Urinary bladder (tissue), 4 donors: ENCODE results near the gene ANKRD66. TPM values are rescaled to one million over a fixed set of nuclear protein-coding genes. Genes with fewer than 3 reads are reported as not detected.

Source experiments
- DNase-seq: peaks from one replicate; pipeline ENCODE4 v3.0.0-alpha.2; 2015; ENCODE audit errors: extremely low spot score
- H3K27ac ChIP-seq: one replicate; pipeline ENCODE4 v1.5.1; 2013; ENCODE audit warnings: low read depth, mild to moderate bottlenecking, moderate library complexity
- H3K36me3 ChIP-seq: one replicate; pipeline ENCODE4 v1.6.1; 2013; ENCODE audit warnings: mild to moderate bottlenecking, moderate library complexity; ENCODE audit not compliant: insufficient read depth
- H3K4me1 ChIP-seq: one replicate; pipeline ENCODE4 v1.6.1; 2013; ENCODE audit warnings: mild to moderate bottlenecking, moderate library complexity; ENCODE audit not compliant: insufficient read depth
- H3K4me3 ChIP-seq: one replicate; pipeline ENCODE4 v1.5.1; 2013; ENCODE audit warnings: low read depth, low read length
- WGBS: extraction: QIAGEN DNeasy Blood & Tissue Kit; methylation state at CpG from one replicate; pipeline ENCODE4 v1.1.7; 2013; 5-methylcytosine and 5-hydroxymethylcytosine counted together
- polyA plus RNA-seq: library from polyadenylated mRNA; stranded (reverse); fragments of 200-250 nt; gene quantifications from one replicate; pipeline ENCODE4 v1.2.3, GENCODE V29; 2013
- total RNA-seq: library from RNA; depleted of rRNA; stranded (reverse); fragments of >200 nt; gene quantifications from one replicate; pipeline ENCODE4 v1.2.3, GENCODE V29; 2014
- donor health status: healthy with polysubstance abuse.
- donor health status: healthy.

The ANKRD66 gene
- total and polyA plus RNA-seq, 2 donors = not detected

DNA sequence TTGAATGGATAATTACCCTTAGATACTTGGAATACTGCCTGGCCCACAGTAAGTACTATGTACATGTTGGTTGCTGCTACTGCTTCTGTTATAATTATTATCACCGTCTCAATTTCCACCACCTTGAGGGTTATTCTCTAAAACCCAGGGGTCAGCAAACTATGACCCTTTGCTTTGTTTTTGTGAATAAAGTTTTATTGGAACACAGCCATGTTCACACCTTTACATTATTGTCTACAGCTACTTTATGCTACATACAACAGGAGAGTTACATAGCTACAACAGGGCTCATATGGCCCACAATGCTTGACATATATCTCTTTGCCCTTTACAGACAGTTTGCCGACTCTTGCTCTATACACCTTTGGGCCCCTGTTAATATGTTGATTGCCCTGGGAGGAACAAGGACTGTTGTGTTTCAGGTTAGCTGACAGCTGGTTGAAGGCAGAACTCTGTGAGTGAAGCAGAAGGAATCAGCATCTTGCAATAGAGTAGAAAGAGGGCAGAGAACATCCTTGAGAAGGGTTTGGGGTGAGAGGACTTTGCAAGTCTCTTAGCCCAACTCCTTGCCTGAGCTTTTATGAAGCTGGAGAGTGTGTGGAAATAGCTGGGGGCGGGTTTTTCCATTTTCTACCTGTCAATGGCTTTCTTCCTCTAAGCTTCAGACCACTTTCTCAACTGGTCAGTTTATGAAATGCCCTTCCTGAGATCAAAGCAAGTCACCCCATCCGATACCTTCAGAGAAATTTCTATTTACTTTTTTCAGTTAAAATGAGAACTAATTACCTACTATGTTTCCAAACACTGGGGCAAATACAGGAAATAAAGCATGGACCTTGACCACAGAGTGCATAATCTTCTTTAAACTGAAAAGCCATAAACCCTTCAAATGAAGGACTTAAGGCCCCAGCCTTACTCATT, 43.0 kb downstream of the ANKRD66 start:
- Histone ChIP-seq H3K27ac (no peak overlapping the region), H3K4me1 (no peaks in the 10 kb centered on the region), H3K4me3 (no peak overlapping the region), H3K36me3 (no peaks in the 10 kb centered on the region)
- DNase-seq = no peak
- 77% methylated on average over 4 of the region's 4 CpGs for WGBS

DNA sequence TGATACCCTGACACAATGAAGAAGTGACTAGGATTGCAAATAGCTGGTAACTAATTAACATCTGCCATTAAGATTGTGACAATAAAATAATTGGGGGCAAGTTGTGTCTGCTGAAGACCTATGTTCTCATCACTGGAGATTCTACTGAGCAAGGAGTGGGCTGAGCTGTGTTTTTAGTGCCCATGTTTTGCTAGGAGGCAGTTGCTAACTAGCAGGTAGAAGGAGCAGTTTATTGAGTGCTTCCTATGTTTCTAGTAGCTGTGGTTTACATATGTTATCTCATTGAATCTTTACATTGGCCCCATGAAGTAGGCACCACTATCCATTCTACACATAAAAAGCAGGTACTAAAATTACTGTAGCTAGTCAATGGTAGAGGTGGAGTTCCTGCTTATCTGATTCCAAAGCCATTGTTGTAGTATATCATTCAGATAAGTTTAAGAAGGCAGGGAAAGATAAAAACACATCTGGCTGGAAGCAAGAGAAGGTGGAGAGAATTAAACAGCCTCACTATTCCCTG, 43.7 kb downstream of the ANKRD66 start:
- H3K36me3 ChIP-seq = no peaks in the 10 kb centered on the region
- H3K27ac ChIP-seq = no peak overlapping the region
- DNase-seq = no peak
- H3K4me1 ChIP-seq = no peaks in the 10 kb centered on the region
- no peak overlapping the region for H3K4me3 ChIP-seq

DNA sequence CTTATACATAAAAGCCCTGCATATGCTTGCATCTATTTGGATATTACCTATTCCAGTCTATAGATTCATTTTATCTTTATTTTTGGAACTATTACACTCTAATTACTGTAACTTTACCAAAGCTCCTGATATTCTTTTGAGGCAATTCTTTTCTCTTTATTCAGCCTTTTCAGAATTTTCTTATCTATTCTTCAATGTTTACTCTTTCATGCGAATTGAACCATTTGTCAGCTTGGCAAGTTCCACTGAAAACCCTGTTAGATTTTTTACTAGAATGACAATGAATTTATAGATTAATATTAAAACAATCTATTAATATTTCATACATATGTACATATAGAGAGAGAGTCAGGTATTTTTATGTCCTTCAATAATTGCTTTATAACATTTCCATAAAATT, 45.9 kb downstream of the ANKRD66 start:
- no peak for DNase-seq
- Histone ChIP-seq H3K4me1 (no peaks in the 10 kb centered on the region), H3K27ac (no peak overlapping the region), H3K4me3 (no peak overlapping the region), H3K36me3 (no peaks in the 10 kb centered on the region)
- WGBS = 13% methylated on average over 1 of the region's 1 CpG

DNA sequence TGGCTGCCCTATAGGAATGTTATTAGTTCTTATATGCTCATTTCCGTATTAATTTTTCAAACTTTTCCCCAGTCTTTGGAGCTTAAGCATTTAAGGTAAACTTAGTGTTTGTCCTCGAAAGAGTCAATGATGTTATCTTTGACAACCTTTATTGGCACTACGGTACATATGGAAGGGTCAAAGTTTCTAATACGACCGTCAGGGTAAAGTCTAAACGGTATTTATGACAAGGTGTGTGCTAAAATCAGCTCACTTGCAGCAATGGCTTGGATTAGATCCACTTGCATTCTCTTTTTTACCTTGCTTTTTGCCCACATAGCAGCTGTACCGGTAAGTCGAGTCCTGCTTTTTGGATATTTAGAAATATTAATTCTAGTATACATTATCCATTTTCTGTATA, 46.4 kb downstream of the ANKRD66 start, which contains the start of gene MEP1A:
TSS of gene MEP1A (plus strand) at position 252 of the 400 bp plus-strand sequence. CDS start at position 262, 10 bp downstream.
- 63% methylated on average over 8 of the region's 8 CpGs for WGBS

DNA sequence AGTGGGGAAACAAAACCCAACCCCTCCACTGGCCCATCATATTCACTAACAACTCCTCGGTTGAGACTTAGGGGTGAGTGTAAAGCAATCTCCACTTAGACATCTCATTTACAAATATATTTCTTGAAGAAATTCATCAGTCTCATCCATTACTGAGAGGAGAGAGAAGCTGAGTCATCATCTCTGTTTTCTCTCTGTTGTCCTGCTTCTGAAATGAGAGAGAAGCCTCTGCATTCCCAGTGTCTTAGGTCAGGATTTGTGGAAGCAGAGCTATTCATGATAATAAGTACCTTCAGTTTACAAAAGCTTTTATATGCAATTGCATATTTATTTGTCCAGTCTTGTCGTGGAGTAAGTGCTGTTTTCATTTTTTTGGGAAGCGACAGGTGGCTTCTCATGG, 47.3 kb downstream of the ANKRD66 start:
- no peaks in the 10 kb centered on the region for H3K36me3 ChIP-seq
- no peak overlapping the region for H3K27ac ChIP-seq
- no peak overlapping the region for H3K4me3 ChIP-seq
- no peak for DNase-seq
- WGBS = 75% methylated on average over 3 of the region's 3 CpGs
- no peaks in the 10 kb centered on the region for H3K4me1 ChIP-seq

More for the DNA sequence above, 46.4 kb downstream of the ANKRD66 start, which contains the start of gene MEP1A:
- H3K4me1 ChIP-seq = no peaks in the 10 kb centered on the region
- no peak within 1 kb of the TSS for H3K27ac ChIP-seq
- H3K4me3 ChIP-seq = no peak within 1 kb of the TSS
- DNase-seq = no peak
- no peaks in the 10 kb centered on the region for H3K36me3 ChIP-seq

DNA sequence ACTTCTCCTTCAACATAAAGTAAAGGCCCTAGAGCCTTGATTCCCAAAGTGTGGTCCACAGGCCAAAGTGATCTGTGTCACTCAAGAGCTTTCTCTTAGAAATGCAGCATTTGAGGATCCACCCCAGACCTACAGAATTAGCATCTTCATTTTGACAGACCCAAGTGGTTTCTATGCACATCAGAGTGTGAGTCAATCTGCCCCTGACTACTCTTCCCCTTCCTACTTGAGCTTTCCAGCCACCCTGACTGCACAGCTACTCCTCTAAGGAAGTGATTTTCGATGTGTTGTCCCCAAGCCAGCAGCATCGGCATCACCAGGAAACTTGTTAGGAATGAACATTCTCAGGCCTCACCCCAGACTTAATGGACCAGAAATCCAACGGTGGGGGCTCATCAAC, 49.1 kb downstream of the ANKRD66 start:
- H3K4me1 ChIP-seq = no peaks in the 10 kb centered on the region
- no peak for DNase-seq
- WGBS = 75% methylated on average over 3 of the region's 3 CpGs
- H3K4me3 ChIP-seq = no peak overlapping the region
- H3K36me3 ChIP-seq = no peaks in the 10 kb centered on the region
- H3K27ac ChIP-seq = no peak overlapping the region

DNA sequence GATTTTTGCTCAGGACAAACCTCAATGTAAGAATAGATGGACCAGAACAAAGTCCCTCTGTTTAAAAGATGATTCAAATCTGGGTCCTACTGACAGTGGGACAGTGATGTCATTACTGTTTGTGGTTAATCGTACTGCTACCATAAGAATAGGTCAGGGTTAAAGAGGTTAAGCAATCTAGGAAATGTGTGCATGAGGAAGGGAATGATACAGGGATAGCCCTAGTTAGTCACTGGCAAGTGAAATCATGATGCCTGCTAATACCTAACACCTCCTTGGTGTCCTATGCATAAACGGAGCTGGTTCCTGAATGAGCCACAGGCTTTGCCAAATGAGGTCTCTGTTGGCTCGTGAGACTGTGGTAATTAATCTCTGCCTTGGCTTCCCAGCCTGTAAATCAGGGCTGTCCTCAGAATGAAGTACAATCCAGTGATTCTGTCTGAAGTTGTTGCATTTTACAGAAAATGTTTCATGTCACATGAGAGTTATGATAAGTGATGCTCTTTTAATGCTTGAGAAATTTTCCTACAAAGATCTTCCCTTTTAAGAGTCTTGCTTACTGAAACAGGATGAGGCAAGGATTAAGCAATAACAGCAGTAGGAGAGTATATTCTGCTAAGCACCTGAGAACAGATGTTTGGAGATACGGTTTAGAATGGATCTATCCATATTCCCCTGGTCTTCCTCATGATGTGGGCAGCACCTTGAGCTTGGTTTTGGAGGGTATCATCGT, 50.3 kb downstream of the ANKRD66 start:
- no peaks in the 10 kb centered on the region for H3K36me3 ChIP-seq
- no peaks in the 10 kb centered on the region for H3K4me1 ChIP-seq
- H3K27ac ChIP-seq = no peak overlapping the region
- DNase-seq = no peak
- 55% methylated on average over 5 of the region's 5 CpGs for WGBS
- H3K4me3 ChIP-seq = no peak overlapping the region

DNA sequence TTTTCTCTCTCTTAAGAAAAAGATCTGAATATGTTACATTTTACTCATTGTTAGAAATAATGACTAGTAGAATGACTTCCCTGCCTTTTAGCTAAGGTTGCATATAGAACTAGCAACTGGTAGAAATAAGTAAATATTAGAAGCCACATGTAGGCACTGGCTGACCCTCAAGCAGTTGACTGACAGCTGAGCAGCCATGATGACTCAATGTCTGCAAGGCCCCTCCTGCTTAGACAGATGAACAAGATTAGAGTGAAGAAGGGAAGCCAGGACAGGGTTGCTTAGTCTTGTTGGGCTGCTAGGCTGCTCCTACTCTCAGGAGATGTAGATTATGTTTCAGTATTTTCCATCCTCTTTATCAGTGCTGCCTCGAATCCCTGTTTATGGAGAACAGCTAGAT, 52.9 kb downstream of the ANKRD66 start:
- WGBS = 21% methylated on average over 1 of the region's 1 CpG
- DNase-seq = no peak
- no peak overlapping the region for H3K4me3 ChIP-seq
- H3K4me1 ChIP-seq = no peaks in the 10 kb centered on the region
- H3K36me3 ChIP-seq = no peaks in the 10 kb centered on the region
- H3K27ac ChIP-seq = no peak overlapping the region

DNA sequence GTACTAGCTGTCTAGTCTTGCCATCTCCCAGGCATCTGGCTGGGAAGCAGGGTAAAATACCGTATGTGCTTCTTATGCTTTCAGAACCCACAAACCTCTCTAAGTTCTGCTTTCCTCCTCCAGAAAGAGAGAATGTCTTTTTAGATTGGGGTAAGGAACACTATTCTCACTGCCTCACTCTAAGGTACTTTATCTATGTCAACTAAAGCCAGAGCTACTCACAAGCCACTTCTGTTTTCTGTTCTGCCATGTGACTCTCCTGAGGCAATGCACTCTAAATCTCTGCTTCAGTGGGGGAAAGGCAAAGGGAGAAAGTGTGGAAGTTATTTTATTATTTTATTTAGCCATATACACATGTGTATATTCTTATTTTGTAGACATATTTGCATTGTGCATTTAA, 62.1 kb downstream of the ANKRD66 start:
- no peaks in the 10 kb centered on the region for H3K36me3 ChIP-seq
- DNase-seq = no peak
- 64% methylated on average over 1 of the region's 1 CpG for WGBS
- no peak overlapping the region for H3K27ac ChIP-seq
- H3K4me1 ChIP-seq = no peaks in the 10 kb centered on the region
- no peak overlapping the region for H3K4me3 ChIP-seq

Other genes with a start within 250 kb of the ANKRD66 start
- 13.3 TPM for gene CYP39A1, start 94.1 kb upstream of the ANKRD66 start, total RNA-seq
- 4.3 TPM for gene CYP39A1, start 94.1 kb upstream of the ANKRD66 start, polyA plus RNA-seq
- 41.5 TPM for gene SLC25A27, start 94.0 kb upstream of the ANKRD66 start, total RNA-seq
- 15.0 TPM for gene SLC25A27, start 94.0 kb upstream of the ANKRD66 start, polyA plus RNA-seq
- gene TDRD6, start 59.0 kb upstream of the ANKRD66 start, total RNA-seq = 1.9 TPM
- gene TDRD6, start 59.0 kb upstream of the ANKRD66 start, polyA plus RNA-seq = 0.13 TPM
- gene PLA2G7, start 11.6 kb upstream of the ANKRD66 start, total RNA-seq = 2.7 TPM
- gene PLA2G7, start 11.6 kb upstream of the ANKRD66 start, polyA plus RNA-seq = 0.77 TPM
- gene MEP1A, start 46.5 kb downstream of the ANKRD66 start, total RNA-seq = not detected
- not detected for gene MEP1A, start 46.5 kb downstream of the ANKRD66 start, polyA plus RNA-seq
- 41.3 TPM for gene ADGRF5, start 175.0 kb downstream of the ANKRD66 start, total RNA-seq
- 16.2 TPM for gene ADGRF5, start 175.0 kb downstream of the ANKRD66 start, polyA plus RNA-seq